Measurements from ENCODE around the gene FAM219A. TPM values are rescaled to one million over a fixed set of nuclear protein-coding genes. Genes with fewer than 3 reads are reported as not detected.

Gene FAM219A
- total RNA-seq, 4 donors from 2014 or later = 12.6 to 19.2 (median 17.0) TPM

DNA sequence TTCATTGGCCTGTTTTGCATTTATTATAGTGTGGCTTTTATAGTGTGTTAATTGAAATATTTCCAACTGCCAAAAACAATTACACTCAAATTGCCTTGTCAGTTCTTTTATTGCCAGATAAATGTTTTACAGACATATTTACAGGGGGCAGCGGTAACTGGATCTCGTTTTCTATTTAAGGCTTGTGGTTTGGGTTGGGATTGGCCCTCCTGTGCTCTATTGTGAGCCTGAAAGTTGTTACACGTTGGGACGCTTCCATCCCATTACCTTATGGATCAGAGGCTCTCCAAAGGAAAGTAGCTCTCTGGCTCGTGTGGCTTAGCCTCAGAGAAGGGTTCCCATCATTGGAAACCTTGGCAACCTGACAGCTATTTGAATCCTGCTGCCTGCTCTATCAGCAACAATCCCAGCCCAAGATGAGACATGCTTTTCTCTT lies 21.1 kb upstream of the FAM219A start:
- Histone ChIP-seq H3K27ac (replicated peaks in 1 of 4) (no peak overlapping the region), H3K27me3 (peaks cover 0 to 6% (median 0%) of the 10 kb centered on the region in 4 donors), H3K4me3 (no peak overlapping the region), H3K4me1 (no peaks in the 10 kb centered on the region), H3K9me3 (no peaks in the 10 kb centered on the region), H3K36me3 (no peaks in the 10 kb centered on the region)
- intact Hi-C loops (cut with DNase I) = no loop called here
- DNase-seq (ENCODE audit: extremely low spot score) = no peak
- WGBS = 57% methylated on average over 5 of the region's 5 CpGs
- TF ChIP-seq POLR2A (IDR thresholded peaks at IDR 0.05; ENCODE audit: low read depth) (no peak), POLR2AphosphoS5 (IDR thresholded peaks at IDR 0.05) (no peak), EP300 (IDR thresholded peaks at IDR 0.05) (no peak)
- TF ChIP-seq, protein P1, sequence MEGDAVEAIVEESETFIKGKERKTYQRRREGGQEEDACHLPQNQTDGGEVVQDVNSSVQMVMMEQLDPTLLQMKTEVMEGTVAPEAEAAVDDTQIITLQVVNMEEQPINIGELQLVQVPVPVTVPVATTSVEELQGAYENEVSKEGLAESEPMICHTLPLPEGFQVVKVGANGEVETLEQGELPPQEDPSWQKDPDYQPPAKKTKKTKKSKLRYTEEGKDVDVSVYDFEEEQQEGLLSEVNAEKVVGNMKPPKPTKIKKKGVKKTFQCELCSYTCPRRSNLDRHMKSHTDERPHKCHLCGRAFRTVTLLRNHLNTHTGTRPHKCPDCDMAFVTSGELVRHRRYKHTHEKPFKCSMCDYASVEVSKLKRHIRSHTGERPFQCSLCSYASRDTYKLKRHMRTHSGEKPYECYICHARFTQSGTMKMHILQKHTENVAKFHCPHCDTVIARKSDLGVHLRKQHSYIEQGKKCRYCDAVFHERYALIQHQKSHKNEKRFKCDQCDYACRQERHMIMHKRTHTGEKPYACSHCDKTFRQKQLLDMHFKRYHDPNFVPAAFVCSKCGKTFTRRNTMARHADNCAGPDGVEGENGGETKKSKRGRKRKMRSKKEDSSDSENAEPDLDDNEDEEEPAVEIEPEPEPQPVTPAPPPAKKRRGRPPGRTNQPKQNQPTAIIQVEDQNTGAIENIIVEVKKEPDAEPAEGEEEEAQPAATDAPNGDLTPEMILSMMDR (IDR thresholded peaks at IDR 0.05) = no peak

DNA sequence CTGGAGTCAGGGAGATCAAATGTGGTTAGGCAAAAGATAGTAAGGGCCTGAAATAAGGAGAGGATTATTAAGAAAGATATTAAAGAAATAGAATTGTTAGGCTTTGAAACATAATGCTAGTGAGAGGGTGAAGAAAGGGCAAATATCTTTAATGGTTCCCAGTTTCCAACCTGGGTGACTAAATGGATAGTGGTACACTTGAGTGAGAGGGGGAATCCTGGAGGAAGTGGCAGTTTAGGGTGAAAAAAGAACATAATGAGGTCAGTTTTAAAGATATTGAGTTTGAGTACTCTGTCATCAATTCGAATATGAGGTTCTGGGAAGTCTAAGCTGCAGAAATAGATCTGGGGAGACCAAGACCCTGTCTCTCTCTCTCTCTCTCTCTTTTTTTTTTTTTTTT lies 19.2 kb upstream of the FAM219A start:
- WGBS = 88% methylated on average over 1 of the region's 1 CpG
- intact Hi-C loops (cut with DNase I) = no loop called here

DNA sequence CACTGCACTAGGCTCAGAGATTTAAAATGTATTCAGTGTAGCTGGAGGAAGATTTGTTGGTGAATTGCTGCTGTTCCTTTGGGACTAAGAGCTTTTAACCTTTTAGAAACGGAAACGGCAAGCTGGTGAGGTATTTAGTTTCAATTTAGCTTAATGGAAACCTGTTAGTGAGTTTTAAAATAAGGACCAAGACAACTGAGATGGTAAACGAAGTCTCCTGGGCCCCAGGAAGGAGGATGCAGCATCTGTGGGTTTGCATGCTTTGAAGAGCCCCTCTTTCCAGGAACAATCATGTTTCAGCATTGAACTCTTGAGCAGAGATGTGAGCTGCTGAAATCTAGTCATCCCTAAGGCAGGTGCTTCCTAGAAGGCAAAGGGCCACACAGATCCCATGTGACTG lies 16.7 kb upstream of the FAM219A start:
- Histone ChIP-seq H3K36me3 (no peaks in the 10 kb centered on the region), H3K27ac (replicated peaks in 1 of 4) (no peak overlapping the region), H3K27me3 (peaks cover 0 to 11% (median 0%) of the 10 kb centered on the region in 4 donors), H3K4me1 (no peaks in the 10 kb centered on the region), H3K4me3 (no peak overlapping the region), H3K9me3 (no peaks in the 10 kb centered on the region)
- intact Hi-C loops (cut with DNase I) = no loop called here
- 56% methylated on average over 3 of the region's 3 CpGs for WGBS
- no peak for DNase-seq (ENCODE audit: extremely low spot score)
- TF ChIP-seq EP300 (IDR thresholded peaks at IDR 0.05) = no peak
- no peak for TF ChIP-seq POLR2AphosphoS5 (IDR thresholded peaks at IDR 0.05)
- TF ChIP-seq, protein P1 (IDR thresholded peaks at IDR 0.05) = no peak

More for the DNA sequence above, 19.2 kb upstream of the FAM219A start:
- no peak for DNase-seq (ENCODE audit: extremely low spot score)
- Histone ChIP-seq H3K27me3 (peaks cover 0 to 11% (median 0%) of the 10 kb centered on the region in 4 donors), H3K9me3 (no peaks in the 10 kb centered on the region), H3K4me1 (no peaks in the 10 kb centered on the region), H3K36me3 (no peaks in the 10 kb centered on the region), H3K4me3 (no peak overlapping the region), H3K27ac (replicated peaks in 1 of 4) (no peak overlapping the region)
- TF ChIP-seq, protein P1 (IDR thresholded peaks at IDR 0.05) = no peak
- TF ChIP-seq EP300 (IDR thresholded peaks at IDR 0.05) (no peak), POLR2AphosphoS5 (IDR thresholded peaks at IDR 0.05) (no peak), POLR2A (IDR thresholded peaks at IDR 0.05; ENCODE audit: low read depth) (no peak)

DNA sequence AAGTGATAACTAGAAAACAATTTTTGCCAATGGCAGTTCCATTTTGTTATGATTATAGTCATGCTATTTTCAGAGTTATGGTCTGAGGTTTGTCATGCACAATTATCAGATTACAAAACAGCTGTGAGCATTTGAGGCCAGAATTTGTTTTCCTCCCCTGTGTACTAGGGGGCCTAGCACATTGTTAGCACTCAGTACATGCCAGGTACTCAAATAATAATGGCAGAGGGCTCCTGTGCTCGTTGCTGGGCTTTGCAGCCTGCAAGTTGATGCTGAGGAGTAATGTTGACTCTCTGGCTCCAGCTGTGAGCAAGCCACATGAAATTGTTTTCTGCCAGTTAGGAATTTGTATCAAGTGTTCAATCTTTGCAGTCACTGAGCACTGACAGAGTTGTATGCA lies 7.1 kb upstream of the FAM219A start:
- Histone ChIP-seq H3K36me3 (no peaks in the 10 kb centered on the region), H3K27me3 (no peaks in the 10 kb centered on the region), H3K4me3 (no peak overlapping the region), H3K4me1 (peaks cover 0 to 7% (median 4%) of the 10 kb centered on the region in 4 donors), H3K27ac (replicated peaks in 1 of 4) (no peak overlapping the region), H3K9me3 (no peaks in the 10 kb centered on the region)
- intact Hi-C loops (cut with DNase I) = no loop called here
- no peak for DNase-seq (ENCODE audit: extremely low spot score)
- no peak for TF ChIP-seq EP300 (IDR thresholded peaks at IDR 0.05)
- TF ChIP-seq, protein P1 (IDR thresholded peaks at IDR 0.05) = no peak
- no peak for TF ChIP-seq POLR2A (IDR thresholded peaks at IDR 0.05; ENCODE audit: low read depth)
- WGBS = 38% methylated on average over 1 of the region's 1 CpG

DNA sequence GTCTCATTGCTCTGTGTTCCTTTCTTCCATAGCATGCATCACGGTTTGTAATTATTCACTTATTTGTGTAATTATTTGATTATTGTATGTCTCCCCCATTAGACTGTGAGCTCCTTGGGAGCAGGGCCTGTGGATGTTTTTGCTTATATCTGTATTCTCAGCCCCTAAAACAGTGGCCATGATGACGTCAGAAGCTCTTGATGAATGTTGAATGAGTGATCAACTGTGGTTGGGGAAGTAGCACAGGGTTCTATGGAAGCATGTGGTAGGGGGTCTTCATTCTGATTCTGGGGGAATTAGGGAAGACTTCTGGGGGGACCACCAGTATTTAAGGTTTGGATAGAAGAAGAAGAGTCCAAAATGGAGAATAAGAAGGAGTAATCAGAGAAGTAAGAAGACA lies 6.2 kb upstream of the FAM219A start:
- no peaks in the 10 kb centered on the region for H3K9me3 ChIP-seq
- TF ChIP-seq EP300 (IDR thresholded peaks at IDR 0.05) = no peak
- no peak for TF ChIP-seq POLR2AphosphoS5 (IDR thresholded peaks at IDR 0.05)
- TF ChIP-seq, protein P1 (IDR thresholded peaks at IDR 0.05) = no peak
- H3K27ac ChIP-seq (replicated peaks in 1 of 4) = no peak overlapping the region
- no peaks in the 10 kb centered on the region for H3K27me3 ChIP-seq
- intact Hi-C loops (cut with DNase I) = no loop called here
- 69% methylated on average over 2 of the region's 2 CpGs for WGBS
- peaks cover 0 to 7% (median 4%) of the 10 kb centered on the region in 4 donors for H3K4me1 ChIP-seq
- no peaks in the 10 kb centered on the region for H3K36me3 ChIP-seq
- no peak overlapping the region for H3K4me3 ChIP-seq
- no peak for DNase-seq (ENCODE audit: extremely low spot score)

All from esophagus muscularis mucosa (tissue), 4 donors.